ENCODE data around the gene ECEL1.
"Not testable (repeated sequence)": the region's sequence is repeated elsewhere in the genome, so short reads cannot be mapped to it uniquely, and the experiment has no call there.

Gene ECEL1

GRCh38 chr2:232458661-232459418 is 28.8 kb downstream of the ECEL1 start:
- DNase-seq (ENCODE audit: low read depth in 2 of 2), result no peak

DNA sequence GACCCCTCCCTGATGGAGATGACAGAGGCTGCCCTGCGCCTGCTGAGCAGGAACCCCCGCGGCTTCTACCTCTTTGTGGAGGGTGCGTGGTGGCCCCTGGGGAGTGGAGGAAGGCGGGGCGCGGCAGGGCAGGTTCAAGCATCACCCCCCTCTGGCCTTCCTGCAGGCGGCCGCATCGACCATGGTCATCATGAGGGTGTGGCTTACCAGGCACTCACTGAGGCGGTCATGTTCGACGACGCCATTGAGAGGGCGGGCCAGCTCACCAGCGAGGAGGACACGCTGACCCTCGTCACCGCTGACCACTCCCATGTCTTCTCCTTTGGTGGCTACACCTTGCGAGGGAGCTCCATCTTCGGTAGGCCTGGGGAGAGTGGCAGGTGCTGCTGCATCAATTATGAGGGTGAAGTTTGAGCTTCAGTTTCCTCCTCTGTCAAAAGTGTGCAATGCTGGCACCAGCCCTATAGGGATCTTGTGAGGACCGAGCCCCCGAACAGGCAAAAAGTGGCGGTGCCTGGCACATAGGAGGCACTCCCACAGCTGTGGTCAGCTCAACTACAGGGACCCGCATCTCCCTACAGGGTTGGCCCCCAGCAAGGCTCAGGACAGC is 29.5 kb downstream of the ECEL1 start:
- DNase-seq (ENCODE audit: low read depth in 2 of 2), result no peak

DNA sequence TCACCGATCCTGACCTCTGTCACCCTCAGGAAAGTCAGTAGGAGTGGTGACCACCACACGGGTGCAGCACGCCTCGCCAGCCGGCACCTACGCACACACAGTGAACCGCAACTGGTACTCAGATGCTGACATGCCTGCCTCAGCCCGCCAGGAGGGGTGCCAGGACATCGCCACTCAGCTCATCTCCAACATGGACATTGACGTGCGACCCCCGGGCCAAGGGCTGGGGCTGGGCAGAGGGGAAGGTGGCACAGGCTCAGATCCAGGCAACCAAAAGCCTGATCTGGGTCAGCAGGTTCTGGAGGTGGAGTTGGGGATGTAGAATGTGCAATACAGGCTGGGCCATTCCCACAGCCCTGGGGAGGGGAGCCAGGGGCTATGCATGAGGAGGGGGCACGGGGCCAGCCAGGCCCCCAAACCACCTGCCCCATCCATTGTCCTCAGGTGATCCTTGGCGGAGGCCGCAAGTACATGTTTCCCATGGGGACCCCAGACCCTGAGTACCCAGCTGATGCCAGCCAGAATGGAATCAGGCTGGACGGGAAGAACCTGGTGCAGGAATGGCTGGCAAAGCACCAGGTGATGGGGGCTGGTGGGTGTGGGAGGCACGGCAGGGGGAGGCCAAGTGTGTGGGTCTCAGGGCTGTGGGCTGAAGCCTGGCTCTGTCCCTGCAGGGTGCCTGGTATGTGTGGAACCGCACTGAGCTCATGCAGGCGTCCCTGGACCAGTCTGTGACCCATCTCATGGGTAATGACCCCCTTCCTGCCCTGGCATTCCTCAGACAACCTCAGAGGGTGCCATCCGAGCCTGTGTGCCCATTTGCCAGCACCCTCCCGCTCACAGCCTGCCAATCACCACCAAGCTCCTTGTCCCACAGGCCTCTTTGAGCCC is 30.3 kb downstream of the ECEL1 start:
- no peak for DNase-seq (ENCODE audit: low read depth in 2 of 2)

- DNase-seq (ENCODE audit: low read depth in 2 of 2), result no peak
These were observed 31.1 kb downstream of the ECEL1 start for GRCh38 chr2:232456296-232457120.

DNA sequence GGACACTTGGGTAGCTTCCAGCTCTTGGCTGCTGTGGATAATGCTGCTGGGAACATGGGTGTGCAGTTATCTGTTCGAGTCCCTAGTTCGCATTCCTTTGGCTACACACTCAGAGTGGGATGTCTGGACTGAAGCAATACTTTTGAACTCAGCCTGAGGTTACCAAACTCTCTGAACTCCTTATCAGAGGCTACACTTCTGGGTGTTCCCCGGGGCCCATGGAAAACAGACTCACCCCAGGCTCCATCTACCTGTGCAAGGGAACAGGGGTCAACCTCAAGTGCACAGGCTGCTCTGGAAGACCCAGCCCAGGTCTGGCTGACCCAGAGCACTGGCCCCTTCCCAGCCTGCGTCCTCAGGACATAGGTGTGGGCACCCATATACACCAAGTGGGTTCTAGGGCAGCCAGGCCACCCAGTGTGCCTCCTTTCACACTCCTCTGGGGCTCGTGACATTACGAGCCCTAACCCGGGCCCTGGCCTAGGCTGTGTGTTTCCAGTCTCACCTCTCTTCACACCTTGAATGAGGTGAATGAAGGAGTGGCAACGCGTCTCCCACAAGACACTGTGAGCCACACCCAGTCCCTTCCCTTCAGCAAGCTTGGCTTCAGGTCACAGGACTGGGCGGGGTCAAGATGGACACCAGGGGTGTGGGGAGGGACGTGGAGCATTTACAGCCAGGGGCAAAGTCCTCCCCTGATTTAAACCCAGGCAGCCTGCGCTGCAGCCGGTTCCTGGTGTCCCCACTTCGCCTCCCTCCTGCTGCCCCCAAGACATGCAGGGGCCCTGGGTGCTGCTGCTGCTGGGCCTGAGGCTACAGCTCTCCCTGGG is 32.0 kb downstream of the ECEL1 start, which contains the start of gene ALPI:
ALPI (plus strand) TSS at position 728 of the 830 bp plus-strand sequence; CDS start at position 775, 47 bp downstream.
- DNase-seq (ENCODE audit: low read depth in 2 of 2), result no peak

DNA sequence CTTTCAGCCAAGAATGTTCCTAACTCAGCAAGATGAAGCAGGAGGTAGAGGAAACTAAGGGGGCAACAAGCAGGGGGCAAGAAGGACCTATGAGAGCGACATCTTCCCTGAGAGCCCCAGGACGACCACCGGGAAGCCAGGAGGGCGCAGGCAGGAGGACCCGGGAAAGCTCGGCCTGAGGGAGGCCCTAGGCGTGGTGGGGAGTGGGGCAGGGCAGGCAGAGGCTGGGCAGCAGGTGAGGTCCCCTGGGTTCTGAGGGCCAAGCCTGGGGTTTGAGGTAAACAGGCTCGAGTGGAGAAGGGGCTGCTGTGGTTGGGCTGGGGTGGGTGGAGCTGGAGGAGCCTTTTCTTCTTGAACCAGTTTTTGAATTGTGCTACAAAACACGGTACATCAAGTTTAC is 33.0 kb downstream of the ECEL1 start:
- DNase-seq (ENCODE audit: low read depth in 2 of 2), result no peak

DNA sequence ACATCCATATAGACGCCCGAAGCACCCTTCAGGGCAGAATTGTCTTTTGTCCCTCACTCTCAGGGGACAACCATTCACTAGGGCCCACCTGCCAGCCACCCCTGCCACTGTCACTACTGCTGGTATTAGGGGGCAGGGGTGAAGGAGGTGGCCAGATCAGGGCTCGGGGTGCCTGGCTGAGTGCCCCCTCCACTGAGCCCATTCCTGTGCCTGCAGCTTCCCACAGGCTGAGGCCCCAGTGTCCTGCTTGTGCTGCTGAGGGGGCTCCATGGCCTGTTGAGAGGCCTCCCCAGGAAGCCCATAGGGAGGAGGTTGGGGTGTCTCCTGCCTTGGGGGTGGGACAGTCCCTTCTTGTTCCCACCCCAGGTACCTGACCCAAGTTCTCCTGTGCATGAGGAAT is 36.0 kb downstream of the ECEL1 start:
- DNase-seq (ENCODE audit: low read depth in 2 of 2), result not testable (repeated sequence)

GRCh38 chr2:232449964-232450363 is 37.7 kb downstream of the ECEL1 start:
- no peak for DNase-seq (ENCODE audit: low read depth in 2 of 2)

- DNase-seq (ENCODE audit: low read depth in 2 of 2), result no peak
These were observed 39.3 kb downstream of the ECEL1 start for GRCh38 chr2:232448304-232448690.

DNA sequence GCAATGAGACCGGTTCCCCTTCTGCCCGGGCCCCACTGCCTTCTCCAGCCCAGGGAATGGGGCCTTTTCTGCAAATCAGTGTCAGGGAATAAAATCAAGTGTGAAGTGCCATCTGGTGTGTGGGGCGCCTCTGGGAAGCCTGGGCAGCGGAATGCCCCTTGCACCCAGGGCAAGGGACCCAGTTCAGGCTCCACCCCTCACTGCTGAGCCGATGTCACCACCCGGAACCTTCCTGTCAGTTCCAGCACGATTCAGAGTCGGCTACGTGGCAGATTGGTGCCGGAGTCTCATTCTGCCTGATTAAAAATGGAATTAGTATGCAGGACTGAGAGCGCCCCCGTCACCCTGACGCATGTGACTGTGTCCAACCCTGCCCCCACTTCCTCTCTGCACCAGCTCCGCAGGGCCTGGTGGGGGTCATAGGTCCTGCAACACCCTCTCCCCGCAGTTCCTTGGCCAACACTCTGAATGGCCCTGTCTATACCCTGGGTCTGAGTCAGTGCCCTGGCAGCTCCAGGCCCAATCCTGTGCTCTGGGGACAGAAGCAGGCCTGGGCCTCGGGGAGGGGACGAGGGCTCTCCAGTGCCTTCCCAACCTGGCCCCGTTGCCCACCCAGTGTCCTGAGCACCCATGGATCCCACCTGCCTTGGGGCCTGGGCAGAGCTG is 39.9 kb downstream of the ECEL1 start:
- no peak for DNase-seq (ENCODE audit: low read depth in 2 of 2)

DNA sequence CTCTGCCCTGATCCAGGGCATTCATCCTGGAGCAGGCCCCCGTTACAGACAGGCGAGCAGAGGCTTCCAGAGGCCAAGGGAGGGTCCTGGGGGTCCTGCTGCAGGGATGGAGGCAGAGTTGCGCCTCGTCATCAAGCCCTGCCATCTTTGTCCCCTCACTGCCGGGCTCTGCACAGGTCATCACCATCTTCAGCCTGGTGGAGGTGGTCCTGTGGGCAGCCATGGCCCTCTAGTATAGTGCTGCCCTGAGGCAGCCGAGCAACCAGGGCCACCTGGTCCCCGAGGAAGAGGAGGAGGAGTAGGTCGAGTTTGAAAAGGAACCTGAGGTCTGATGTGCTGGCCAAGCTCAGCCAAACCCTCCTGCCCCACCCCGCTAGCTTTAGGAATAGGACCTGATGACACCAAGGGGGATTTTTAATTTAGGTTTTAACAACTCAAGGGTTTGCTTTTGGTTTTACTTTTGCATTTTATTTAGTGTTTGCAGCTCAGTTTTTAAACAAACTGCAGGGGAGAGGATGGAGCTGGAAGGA is 40.5 kb downstream of the ECEL1 start:
- no peak for DNase-seq (ENCODE audit: low read depth in 2 of 2)

GRCh38 chr2:232446266-232446777 is 41.3 kb downstream of the ECEL1 start:
- not testable (repeated sequence) for DNase-seq (ENCODE audit: low read depth in 2 of 2)

- not testable (repeated sequence) for DNase-seq (ENCODE audit: low read depth in 2 of 2)
These were observed 42.3 kb downstream of the ECEL1 start for GRCh38 chr2:232445149-232445885.

GRCh38 chr2:232444409-232445148 is 43.1 kb downstream of the ECEL1 start:
- DNase-seq (ENCODE audit: low read depth in 2 of 2), result peak in 1 of 2 donors; percentile 34

- DNase-seq (ENCODE audit: low read depth in 2 of 2), result not testable (repeated sequence)
These were observed 43.8 kb downstream of the ECEL1 start for GRCh38 chr2:232443669-232444408.

DNA sequence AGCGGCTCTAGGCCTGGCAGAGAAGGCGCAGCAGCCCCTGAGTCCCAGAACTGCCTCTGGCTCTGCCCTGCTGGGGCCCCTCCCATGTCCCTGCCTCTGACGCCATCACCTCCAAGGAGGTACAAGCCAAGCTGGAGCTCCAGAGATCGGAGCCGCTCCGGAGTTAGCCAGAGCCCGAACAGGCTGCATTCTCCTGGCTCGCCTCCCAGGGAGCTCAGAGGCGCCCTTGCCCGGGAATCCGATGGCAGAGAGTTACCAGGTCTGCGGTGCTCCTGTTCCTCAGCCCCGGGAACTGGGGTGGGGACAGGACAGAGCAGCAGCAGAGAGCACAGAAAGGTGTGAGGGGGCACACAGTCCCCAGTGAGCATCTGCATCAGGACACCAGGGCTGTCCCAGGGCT is 44.6 kb downstream of the ECEL1 start:
- not testable (repeated sequence) for DNase-seq (ENCODE audit: low read depth in 2 of 2)

GRCh38 chr2:232442431-232442830 is 45.2 kb downstream of the ECEL1 start:
- not testable (repeated sequence) for DNase-seq (ENCODE audit: low read depth in 2 of 2)
